Measurements from ENCODE around the gene FSD1L.

The FSD1L gene

DNA sequence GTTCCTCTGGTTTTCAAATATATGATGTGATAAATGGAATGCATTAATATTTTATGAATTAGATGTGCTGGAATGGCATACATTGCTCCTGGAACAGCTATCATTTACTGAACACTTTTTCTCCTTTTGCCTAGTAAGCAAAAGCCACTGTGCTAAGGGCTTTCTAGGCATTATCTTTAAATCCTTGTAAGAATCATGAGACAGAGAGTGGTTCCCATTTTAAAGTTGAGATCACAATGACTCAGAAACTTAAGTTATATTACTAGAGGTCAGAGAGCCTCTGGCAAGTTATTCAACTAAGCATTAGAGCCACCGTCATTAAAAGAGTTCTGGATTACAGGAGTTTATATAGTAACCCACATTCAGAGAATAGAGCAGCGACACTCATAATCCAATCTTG is 26.7 kb upstream of the FSD1L start:
- TF ChIP-seq, protein P1, sequence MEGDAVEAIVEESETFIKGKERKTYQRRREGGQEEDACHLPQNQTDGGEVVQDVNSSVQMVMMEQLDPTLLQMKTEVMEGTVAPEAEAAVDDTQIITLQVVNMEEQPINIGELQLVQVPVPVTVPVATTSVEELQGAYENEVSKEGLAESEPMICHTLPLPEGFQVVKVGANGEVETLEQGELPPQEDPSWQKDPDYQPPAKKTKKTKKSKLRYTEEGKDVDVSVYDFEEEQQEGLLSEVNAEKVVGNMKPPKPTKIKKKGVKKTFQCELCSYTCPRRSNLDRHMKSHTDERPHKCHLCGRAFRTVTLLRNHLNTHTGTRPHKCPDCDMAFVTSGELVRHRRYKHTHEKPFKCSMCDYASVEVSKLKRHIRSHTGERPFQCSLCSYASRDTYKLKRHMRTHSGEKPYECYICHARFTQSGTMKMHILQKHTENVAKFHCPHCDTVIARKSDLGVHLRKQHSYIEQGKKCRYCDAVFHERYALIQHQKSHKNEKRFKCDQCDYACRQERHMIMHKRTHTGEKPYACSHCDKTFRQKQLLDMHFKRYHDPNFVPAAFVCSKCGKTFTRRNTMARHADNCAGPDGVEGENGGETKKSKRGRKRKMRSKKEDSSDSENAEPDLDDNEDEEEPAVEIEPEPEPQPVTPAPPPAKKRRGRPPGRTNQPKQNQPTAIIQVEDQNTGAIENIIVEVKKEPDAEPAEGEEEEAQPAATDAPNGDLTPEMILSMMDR (IDR thresholded peaks at IDR 0.05; ENCODE audit: control extremely low read depth, extremely low read depth, low read depth, missing control alignments): no peak
- DNase-seq (ENCODE audit: extremely low spot score): no peak
- POLR2A ChIA-PET: no interaction called here
- CTCF ChIA-PET: interaction anchor here (1.6 kb wide), 1 partner anchor 297 kb away, joined by 5 read pairs; no protein-coding TSS in a partner anchor

DNA sequence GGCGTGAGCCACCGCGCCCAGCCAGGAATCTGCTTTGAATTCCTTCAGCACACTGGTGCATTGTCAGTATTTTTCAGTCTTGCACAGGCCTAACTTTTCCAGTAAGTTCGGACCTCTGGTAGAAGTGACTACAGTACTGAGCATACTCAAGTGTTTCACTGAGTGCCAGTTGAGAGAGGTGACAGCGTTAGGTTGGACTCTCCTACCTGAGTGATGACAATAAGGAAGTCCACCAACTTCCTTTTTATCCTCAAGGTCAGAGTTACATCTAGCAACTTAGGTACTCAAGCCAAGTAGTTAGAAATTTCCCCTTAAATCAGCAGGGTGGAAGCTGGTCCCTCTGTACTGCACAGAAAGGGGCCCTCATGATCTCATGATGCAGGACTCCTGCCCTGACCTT is 26.0 kb upstream of the FSD1L start:
- POLR2A ChIA-PET: no interaction called here
- TF ChIP-seq, protein P1 (IDR thresholded peaks at IDR 0.05; ENCODE audit: control extremely low read depth, extremely low read depth, low read depth, missing control alignments): no peak
- no peak for DNase-seq (ENCODE audit: extremely low spot score)
- CTCF ChIA-PET: no interaction called here

DNA sequence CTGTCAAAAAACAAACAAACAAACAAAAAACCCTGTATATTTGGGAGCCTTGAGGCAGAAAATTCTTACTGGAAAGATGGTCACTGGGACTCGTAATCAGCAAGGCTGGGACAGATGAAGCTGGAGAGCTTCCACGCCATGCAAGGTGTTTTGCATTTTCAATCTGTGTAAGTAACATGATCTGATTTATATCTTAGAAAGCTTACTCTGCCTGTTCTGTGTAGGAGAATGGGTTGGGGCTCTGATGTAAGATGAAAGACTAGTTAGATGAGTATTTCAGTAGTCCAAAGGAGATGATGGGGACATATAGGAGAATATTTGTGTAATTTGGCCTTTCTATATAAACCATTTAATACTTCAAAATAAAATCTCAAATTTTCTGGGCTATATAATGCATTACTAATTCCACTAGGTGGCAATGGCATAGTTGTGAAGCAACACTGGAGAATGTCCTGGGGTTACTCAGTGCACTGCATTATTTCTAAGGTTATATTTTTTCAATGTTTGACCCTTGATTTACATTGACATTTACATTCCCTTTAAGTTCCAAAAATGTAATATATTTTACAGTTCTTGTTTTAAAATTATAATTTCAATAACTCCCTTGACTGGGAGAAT is 21.9 kb upstream of the FSD1L start:
- DNase-seq (ENCODE audit: extremely low spot score): peak; percentile 47
- ChIA-PET CTCF (interaction anchor here (0.5 to 1.2 kb wide), 4 partner anchors 11 to 294 kb away, joined by 3 to 5 read pairs (median 3); no protein-coding TSS in a partner anchor), POLR2A (no interaction called here)
- TF ChIP-seq, protein P1 (IDR thresholded peaks at IDR 0.05; ENCODE audit: control extremely low read depth, extremely low read depth, low read depth, missing control alignments): peak; percentile 43

DNA sequence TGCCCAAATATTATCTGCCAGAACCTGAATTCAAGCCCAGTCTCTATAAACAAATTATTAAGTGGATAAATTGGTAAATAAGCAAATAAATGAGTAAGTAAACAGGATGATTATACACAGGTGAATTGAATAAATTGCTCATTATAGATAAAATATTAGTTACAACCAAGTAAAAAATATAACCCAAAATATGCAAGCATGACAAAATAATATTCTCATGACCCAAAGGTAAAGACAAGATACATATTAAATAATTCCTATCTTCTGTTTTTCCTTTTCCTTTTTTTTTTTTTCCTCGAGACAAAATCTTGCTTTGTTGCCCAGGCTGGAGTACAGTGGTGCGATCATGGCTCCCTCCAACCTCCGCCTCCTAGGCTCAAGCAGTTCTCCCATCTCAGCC is 21.2 kb upstream of the FSD1L start:
- TF ChIP-seq, protein P1 (IDR thresholded peaks at IDR 0.05; ENCODE audit: control extremely low read depth, extremely low read depth, low read depth, missing control alignments): no peak
- CTCF ChIA-PET: interaction anchor here (1.2 kb wide), 1 partner anchor 294 kb away, joined by 3 read pairs; no protein-coding TSS in a partner anchor
- DNase-seq (ENCODE audit: extremely low spot score): no peak
- POLR2A ChIA-PET: no interaction called here

DNA sequence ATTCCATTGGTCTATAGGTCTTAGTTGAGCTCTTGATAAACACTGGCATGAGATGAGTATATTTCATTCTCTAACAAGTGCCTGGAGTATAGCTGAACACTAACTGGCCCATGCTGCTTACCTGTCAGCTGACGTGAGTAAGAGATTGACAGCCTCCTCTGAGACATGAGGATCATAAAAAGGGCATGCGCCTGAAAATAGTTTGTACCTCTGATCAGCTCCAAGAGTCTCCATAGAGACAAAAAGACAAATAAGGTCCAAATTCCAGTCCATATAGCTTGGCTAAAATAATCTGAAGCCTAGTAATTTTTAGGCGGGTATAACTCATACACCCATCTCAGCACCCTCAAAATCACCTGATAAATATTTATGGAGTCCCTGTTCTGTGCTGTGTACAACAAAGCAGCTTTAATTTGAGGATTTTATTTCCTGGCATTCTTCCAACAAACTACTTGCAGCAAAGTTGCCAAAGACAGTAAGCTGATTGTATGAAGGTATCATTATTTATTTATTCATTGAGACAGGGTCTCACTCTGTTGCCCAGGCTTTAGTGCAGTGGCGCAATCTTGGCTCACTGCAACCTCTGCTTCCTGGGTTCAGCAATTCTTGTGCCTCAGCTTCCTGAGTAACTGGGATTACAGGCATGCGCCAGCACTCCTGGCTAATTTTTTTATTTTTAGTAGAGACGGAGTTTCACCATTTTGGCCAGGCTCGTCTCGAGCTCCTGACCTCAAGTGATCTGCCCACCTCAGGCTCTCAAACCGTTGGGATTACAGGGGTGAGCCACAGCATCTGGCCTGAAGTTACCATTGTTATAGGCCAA is 16.2 kb upstream of the FSD1L start:
- ChIA-PET CTCF (interaction anchor here (1.5 to 2.6 kb wide), 3 partner anchors 14 to 410 kb away, joined by 3 to 7 read pairs (median 4); no protein-coding TSS in a partner anchor), POLR2A (no interaction called here)
- TF ChIP-seq, protein P1 (IDR thresholded peaks at IDR 0.05; ENCODE audit: control extremely low read depth, extremely low read depth, low read depth, missing control alignments): no peak
- no peak for DNase-seq (ENCODE audit: extremely low spot score)

DNA sequence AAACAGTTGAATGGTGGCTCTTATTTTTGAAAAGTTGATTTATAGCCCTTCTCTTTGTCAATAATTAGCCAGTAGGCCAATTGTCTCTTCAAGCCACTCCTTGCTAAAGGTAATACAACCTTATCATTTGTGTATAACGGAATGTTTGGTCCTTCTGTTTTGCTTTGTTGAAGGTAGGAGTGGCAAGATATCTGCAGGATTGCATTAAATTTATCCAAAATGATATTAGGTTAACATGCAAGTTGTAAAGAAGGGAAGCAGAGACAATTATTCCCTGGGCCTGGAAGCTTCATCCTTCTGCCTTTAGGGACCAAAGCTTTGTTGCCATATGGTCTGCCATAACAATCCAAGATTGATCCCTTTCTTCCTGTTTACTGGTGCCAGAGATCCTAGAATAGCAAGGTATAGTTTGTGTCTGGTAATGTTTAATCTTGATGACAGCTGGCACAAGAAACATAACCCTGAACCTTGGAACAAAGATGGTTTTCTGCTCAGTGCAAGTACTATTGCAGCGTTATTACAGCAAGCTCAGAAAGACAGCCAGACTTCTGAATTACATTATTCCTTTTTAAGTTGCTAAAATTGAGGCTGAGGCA is 15.5 kb upstream of the FSD1L start:
- ChIA-PET CTCF (interaction anchor here (1.5 to 1.7 kb wide), 2 partner anchors 286 to 409 kb away, joined by 3 to 4 read pairs; no protein-coding TSS in a partner anchor), POLR2A (no interaction called here)
- TF ChIP-seq, protein P1 (IDR thresholded peaks at IDR 0.05; ENCODE audit: control extremely low read depth, extremely low read depth, low read depth, missing control alignments): no peak
- DNase-seq (ENCODE audit: extremely low spot score): no peak
